Neural progenitor cell (in vitro differentiated cells): ENCODE results near the gene IMPG2. TPM values are rescaled to one million over a fixed set of nuclear protein-coding genes. Genes with fewer than 3 reads are reported as not detected.

Experiments
- DNase-seq: peaks from one replicate; pipeline ENCODE4 v3.0.0-alpha.2; 2016; ENCODE audit warnings: low spot score
- H2AFZ ChIP-seq: fragments of 200-600 bp; sonication (generic); replicated peaks from 2 replicates; pipeline ENCODE4 v1.6.1; 2016; ENCODE audit warnings: antibody characterized with exemption
- H3F3A ChIP-seq: fragments of 200-600 bp; sonication (generic); 2 replicates; pipeline ENCODE4 v1.6.1; 2016; ENCODE audit warnings: antibody characterized with exemption, low read depth
- H3K27ac ChIP-seq: fragments of 200-600 bp; sonication (generic); 2 replicates; pipeline ENCODE4 v1.5.1; 2016; ENCODE audit warnings: mild to moderate bottlenecking
- H3K27me3 ChIP-seq: fragments of 200-600 bp; sonication (generic); 2 replicates; pipeline ENCODE4 v1.6.1; 2016; ENCODE audit warnings: mild to moderate bottlenecking, moderate library complexity
- H3K36me3 ChIP-seq: fragments of 200-600 bp; sonication (generic); 2 replicates; pipeline ENCODE4 v1.5.1; 2016
- H3K4me1 ChIP-seq: fragments of 200-600 bp; sonication (generic); 2 replicates; pipeline ENCODE4 v1.6.1; 2016; ENCODE audit warnings: mixed run types
- H3K4me2 ChIP-seq: fragments of 200-600 bp; sonication (generic); 2 replicates; pipeline ENCODE4 v1.6.1; 2016
- H3K4me3 ChIP-seq: fragments of 200-600 bp; sonication (generic); 2 replicates; pipeline ENCODE4 v1.5.1; 2016
- H3K79me2 ChIP-seq: fragments of 200-600 bp; sonication (generic); 2 replicates; pipeline ENCODE4 v1.6.1; 2016; ENCODE audit warnings: low read depth
- H3K9ac ChIP-seq: fragments of 200-600 bp; sonication (generic); 2 replicates; pipeline ENCODE4 v1.6.1; 2016
- H3K9me3 ChIP-seq: fragments of 200-600 bp; sonication (generic); 2 replicates; pipeline ENCODE4 v1.5.1; 2016; ENCODE audit warnings: low read depth
- H4K20me1 ChIP-seq: fragments of 200-600 bp; sonication (generic); 2 replicates; pipeline ENCODE4 v1.6.1; 2016; ENCODE audit warnings: low read depth
- H3K27ac Mint-ChIP-seq: 3 replicates; pipeline ENCODE4 v1.8.0; 2021; ENCODE audit warnings: mixed read lengths
- H3K27me3 Mint-ChIP-seq: 2 replicates; pipeline ENCODE4 v1.8.0; 2022; ENCODE audit warnings: low read depth, mild to moderate bottlenecking, inconsistent platforms, moderate library complexity, mixed read lengths; ENCODE audit not compliant: insufficient read depth
- H3K36me3 Mint-ChIP-seq: 3 replicates; pipeline ENCODE4 v1.8.0; 2021; ENCODE audit warnings: mixed read lengths
- H3K4me1 Mint-ChIP-seq: 3 replicates; pipeline ENCODE4 v1.8.0; 2021; ENCODE audit warnings: mixed read lengths
- H3K4me3 Mint-ChIP-seq: 3 replicates; pipeline ENCODE4 v1.8.0; 2021; ENCODE audit warnings: mild to moderate bottlenecking, moderate library complexity, mixed read lengths
- H3K9me3 Mint-ChIP-seq: 3 replicates; pipeline ENCODE4 v1.8.0; 2020; ENCODE audit warnings: mixed read lengths
- EZH2 ChIP-seq: fragments of 200-600 bp; sonication (generic); IDR thresholded peaks from 2 replicates; pipeline ENCODE4 v1.6.1; 2017; ENCODE audit warnings: antibody characterized with exemption, mild to moderate bottlenecking, moderate library complexity
- EZH2phosphoT487 ChIP-seq: fragments of 200-600 bp; sonication (generic); IDR thresholded peaks from 2 replicates; pipeline ENCODE4 v1.6.1; 2017; ENCODE audit warnings: antibody characterized with exemption
- total RNA-seq: library from RNA; depleted of rRNA; stranded (reverse); fragments of >200 nt; gene quantifications from 2 replicates; pipeline ENCODE4 v1.2.3, GENCODE V29; 2015; ENCODE audit warnings: low replicate concordance
- TF ChIP-seq, protein P1 (sequence below): fragments of 200-600 bp; sonication (generic); IDR thresholded peaks from 2 replicates; pipeline ENCODE4 v1.5.1; 2017; ENCODE audit warnings: antibody characterized with exemption, mild to moderate bottlenecking

Gene IMPG2
- total RNA-seq, 1 donor from 2014 or later: 0.15 TPM

DNA sequence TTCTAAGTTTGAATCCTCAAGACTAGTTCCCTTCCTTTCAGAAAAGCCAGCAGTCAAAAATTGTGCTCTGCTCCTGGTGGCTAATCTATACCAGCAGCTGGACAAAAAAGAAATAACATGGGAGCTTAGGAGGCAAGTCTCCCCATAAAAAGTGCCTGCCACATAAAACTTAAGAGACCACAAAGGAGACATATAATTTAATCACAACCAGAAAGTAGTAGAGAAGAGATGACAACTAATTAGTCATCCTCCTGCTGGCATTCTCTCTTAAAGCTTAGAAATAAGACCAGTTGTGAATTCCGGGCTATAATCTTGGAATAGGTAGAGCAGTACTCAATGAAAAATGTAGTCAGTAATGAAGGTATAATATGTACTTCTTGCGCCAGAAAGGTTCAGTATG, 20.2 kb upstream of the IMPG2 start:
- no peaks in the 10 kb centered on the region for H3K27me3 ChIP-seq
- Mint-ChIP-seq H3K27ac (no peak overlapping the region), H3K36me3 (peaks cover 5% of the 10 kb centered on the region), H3K9me3 (no peaks in the 10 kb centered on the region), H3K4me1 (no peaks in the 10 kb centered on the region), H3K4me3 (no peak overlapping the region), H3K27me3 (no peaks in the 10 kb centered on the region)
- TF ChIP-seq, protein P1, sequence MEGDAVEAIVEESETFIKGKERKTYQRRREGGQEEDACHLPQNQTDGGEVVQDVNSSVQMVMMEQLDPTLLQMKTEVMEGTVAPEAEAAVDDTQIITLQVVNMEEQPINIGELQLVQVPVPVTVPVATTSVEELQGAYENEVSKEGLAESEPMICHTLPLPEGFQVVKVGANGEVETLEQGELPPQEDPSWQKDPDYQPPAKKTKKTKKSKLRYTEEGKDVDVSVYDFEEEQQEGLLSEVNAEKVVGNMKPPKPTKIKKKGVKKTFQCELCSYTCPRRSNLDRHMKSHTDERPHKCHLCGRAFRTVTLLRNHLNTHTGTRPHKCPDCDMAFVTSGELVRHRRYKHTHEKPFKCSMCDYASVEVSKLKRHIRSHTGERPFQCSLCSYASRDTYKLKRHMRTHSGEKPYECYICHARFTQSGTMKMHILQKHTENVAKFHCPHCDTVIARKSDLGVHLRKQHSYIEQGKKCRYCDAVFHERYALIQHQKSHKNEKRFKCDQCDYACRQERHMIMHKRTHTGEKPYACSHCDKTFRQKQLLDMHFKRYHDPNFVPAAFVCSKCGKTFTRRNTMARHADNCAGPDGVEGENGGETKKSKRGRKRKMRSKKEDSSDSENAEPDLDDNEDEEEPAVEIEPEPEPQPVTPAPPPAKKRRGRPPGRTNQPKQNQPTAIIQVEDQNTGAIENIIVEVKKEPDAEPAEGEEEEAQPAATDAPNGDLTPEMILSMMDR: no peak
- TF ChIP-seq EZH2phosphoT487 (no peak), EZH2 (no peak)
- H2AFZ ChIP-seq: no peak overlapping the region
- DNase-seq: no peak
- no peak overlapping the region for H3K4me2 ChIP-seq
- no peaks in the 10 kb centered on the region for H3F3A ChIP-seq
- H3K4me1 ChIP-seq: no peaks in the 10 kb centered on the region
- no peak overlapping the region for H3K9ac ChIP-seq
- no peak overlapping the region for H3K4me3 ChIP-seq
- H3K79me2 ChIP-seq: no peaks in the 10 kb centered on the region
- H3K27ac ChIP-seq: no peak overlapping the region
- no peaks in the 10 kb centered on the region for H4K20me1 ChIP-seq
- no peaks in the 10 kb centered on the region for H3K36me3 ChIP-seq
- no peaks in the 10 kb centered on the region for H3K9me3 ChIP-seq

DNA sequence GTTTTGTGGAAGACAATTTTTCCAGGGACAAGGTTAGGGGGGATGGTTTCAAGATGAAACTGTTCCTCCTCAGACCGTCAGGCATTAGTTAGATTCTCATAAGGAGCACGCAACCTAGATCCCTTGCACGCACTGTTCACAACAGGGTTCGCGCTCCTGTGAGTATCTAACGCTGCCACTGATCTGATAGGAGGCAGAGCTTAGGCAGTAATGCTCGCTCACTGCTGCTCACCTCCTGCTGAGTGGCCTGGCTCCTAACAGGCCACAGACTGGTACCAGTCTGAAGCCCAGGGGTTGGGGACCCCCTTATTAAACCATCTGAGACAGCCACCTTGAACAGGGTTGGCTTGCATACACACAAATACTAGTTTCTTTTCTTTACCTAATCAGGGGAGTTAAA, 13.5 kb upstream of the IMPG2 start:
- H3K27ac Mint-ChIP-seq: no peak overlapping the region

DNA sequence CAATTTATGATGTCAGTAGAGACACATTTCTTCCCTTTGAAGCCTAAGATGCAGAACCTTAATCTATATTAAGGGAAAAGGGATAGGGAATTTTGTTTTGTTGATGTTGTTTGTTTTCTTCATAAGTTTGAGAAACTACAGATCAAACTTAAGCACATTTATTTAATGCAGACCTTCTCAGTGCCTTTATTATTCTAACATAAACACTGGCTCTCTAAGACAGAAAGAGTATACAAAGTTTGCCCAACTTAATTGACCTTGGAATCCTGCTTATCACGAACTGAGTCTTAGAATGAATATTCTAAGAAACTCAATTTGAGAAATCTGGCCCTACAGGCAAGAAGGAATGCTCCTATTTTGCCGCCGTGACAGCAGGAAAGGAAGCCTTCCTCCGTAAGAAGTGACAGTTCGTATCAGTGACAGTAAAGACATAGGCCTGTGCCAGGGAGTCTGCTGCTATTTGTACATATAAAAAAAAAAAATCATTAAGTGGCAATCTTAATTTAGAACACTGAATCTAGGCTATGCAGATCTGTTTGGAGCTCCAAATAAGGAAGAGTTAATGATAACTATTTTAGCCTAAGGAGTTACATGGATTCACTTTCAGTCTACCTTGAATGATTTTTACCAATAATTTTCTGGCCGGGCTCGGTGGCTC, 8.8 kb upstream of the IMPG2 start:
- Histone ChIP-seq H3K36me3 (no peaks in the 10 kb centered on the region), H3K4me1 (no peaks in the 10 kb centered on the region), H2AFZ (no peak overlapping the region), H3F3A (no peaks in the 10 kb centered on the region), H3K27ac (no peak overlapping the region), H3K9me3 (no peaks in the 10 kb centered on the region), H3K79me2 (no peaks in the 10 kb centered on the region), H3K9ac (no peak overlapping the region), H3K4me2 (no peak overlapping the region), H4K20me1 (no peaks in the 10 kb centered on the region), H3K4me3 (no peak overlapping the region), H3K27me3 (no peaks in the 10 kb centered on the region)
- Mint-ChIP-seq H3K27me3 (no peaks in the 10 kb centered on the region), H3K9me3 (no peaks in the 10 kb centered on the region), H3K36me3 (no peaks in the 10 kb centered on the region), H3K4me3 (no peak overlapping the region), H3K27ac (no peak overlapping the region), H3K4me1 (no peaks in the 10 kb centered on the region)
- TF ChIP-seq EZH2 (no peak), EZH2phosphoT487 (no peak)
- TF ChIP-seq, protein P1: no peak
- no peak for DNase-seq

More for the DNA sequence above, 13.5 kb upstream of the IMPG2 start:
- no peaks in the 10 kb centered on the region for H3K27me3 ChIP-seq
- DNase-seq: peak; percentile 36
- no peak overlapping the region for H3K27ac ChIP-seq
- no peaks in the 10 kb centered on the region for H3K9me3 ChIP-seq
- H3K9ac ChIP-seq: no peak overlapping the region
- H3K36me3 Mint-ChIP-seq: no peaks in the 10 kb centered on the region
- H3K27me3 Mint-ChIP-seq: no peaks in the 10 kb centered on the region
- no peaks in the 10 kb centered on the region for H3K36me3 ChIP-seq
- no peaks in the 10 kb centered on the region for H3K9me3 Mint-ChIP-seq
- H3F3A ChIP-seq: no peaks in the 10 kb centered on the region
- H3K4me1 Mint-ChIP-seq: no peaks in the 10 kb centered on the region
- H3K79me2 ChIP-seq: no peaks in the 10 kb centered on the region
- no peak overlapping the region for H2AFZ ChIP-seq
- no peaks in the 10 kb centered on the region for H3K4me1 ChIP-seq
- H3K4me3 ChIP-seq: no peak overlapping the region
- H3K4me2 ChIP-seq: no peak overlapping the region
- H4K20me1 ChIP-seq: no peaks in the 10 kb centered on the region
- H3K4me3 Mint-ChIP-seq: no peak overlapping the region
- TF ChIP-seq EZH2: no peak
- TF ChIP-seq, protein P1: no peak
- TF ChIP-seq EZH2phosphoT487: no peak
